WTC11 (cell line): ENCODE measurements around the gene CCSER1. TPM values are rescaled to one million over a fixed set of nuclear protein-coding genes. Genes with fewer than 3 reads are reported as not detected.
"Not testable (repeated sequence)": the region's sequence is repeated elsewhere in the genome, so short reads cannot be mapped to it uniquely, and the experiment has no call there.

ENCODE experiments used
- ATAC-seq: fragments of 200-7000 bp; cut with Tn5 transposase; 2 replicates; pipeline ENCODE4 v1.10.0; 2021; ENCODE audit warnings: mild to moderate bottlenecking, moderate library complexity
- CTCF ChIA-PET: fragments of 300-600 bp; sonication (Branson Sonifier 250); formaldehyde crosslinking; loops from one replicate; lab custom pipeline; 2021; ENCODE audit warnings: antibody characterized with exemption; lab: Charles Lee
- POLR2A ChIA-PET: fragments of 350-600 bp; sonication (Branson Sonifier 250); formaldehyde crosslinking; loops from one replicate; lab custom pipeline; 2021; ENCODE audit warnings: antibody characterized with exemption; lab: Charles Lee
- DNase-seq: peaks from one replicate; pipeline ENCODE4 v3.0.0; 2021; ENCODE audit warnings: low spot score
- H3K27ac Mint-ChIP-seq: 2 replicates; pipeline ENCODE4 v1.8.0; 2021; ENCODE audit warnings: mixed read lengths
- H3K27me3 Mint-ChIP-seq: 2 replicates; pipeline ENCODE4 v1.8.0; 2021; ENCODE audit warnings: low read depth, mild to moderate bottlenecking, moderate library complexity, mixed read lengths
- H3K36me3 Mint-ChIP-seq: 2 replicates; pipeline ENCODE4 v1.8.0; 2021; ENCODE audit warnings: mixed read lengths
- H3K4me1 Mint-ChIP-seq: 2 replicates; pipeline ENCODE4 v1.8.0; 2022; ENCODE audit warnings: mixed read lengths
- H3K4me3 Mint-ChIP-seq: 2 replicates; pipeline ENCODE4 v1.8.0; 2021; ENCODE audit warnings: mild to moderate bottlenecking, moderate library complexity, mixed read lengths
- H3K9me3 Mint-ChIP-seq: 2 replicates; pipeline ENCODE4 v1.8.0; 2021; ENCODE audit warnings: mixed read lengths
- E2F1 ChIP-seq: sonication (generic); formaldehyde crosslinking; IDR thresholded peaks from 2 replicates; pipeline ENCODE4 v1.8.0; 2022; ENCODE audit warnings: mild to moderate bottlenecking, missing genetic modification reagents
- EMX1 ChIP-seq: fragments of 250-450 bp; sonication (Bioruptor Pico); IDR thresholded peaks from 2 replicates; pipeline ENCODE4 v1.8.0; 2021; ENCODE audit warnings: mild to moderate bottlenecking
- ESRRA ChIP-seq: sonication (generic); formaldehyde crosslinking; IDR thresholded peaks from 2 replicates; pipeline ENCODE4 v1.8.1; 2022; ENCODE audit warnings: mild to moderate bottlenecking, missing genetic modification reagents, borderline replicate concordance
- FOXJ3 ChIP-seq: sonication (generic); formaldehyde crosslinking; IDR thresholded peaks from 2 replicates; pipeline ENCODE4 v1.9.0; 2021; ENCODE audit warnings: missing genetic modification reagents, mild to moderate bottlenecking, borderline replicate concordance
- FOXK1 ChIP-seq: sonication (generic); formaldehyde crosslinking; IDR thresholded peaks from 2 replicates; pipeline ENCODE4 v1.8.0; 2022; ENCODE audit warnings: mild to moderate bottlenecking, moderate library complexity, missing genetic modification reagents
- GABPB1 ChIP-seq: sonication (generic); formaldehyde crosslinking; IDR thresholded peaks from 2 replicates; pipeline ENCODE4 v1.8.1; 2023; ENCODE audit warnings: mild to moderate bottlenecking, missing genetic modification reagents
- JAZF1 ChIP-seq: fragments of 250-450 bp; sonication (Bioruptor Pico); IDR thresholded peaks from 2 replicates; pipeline ENCODE4 v1.9.0; 2021; ENCODE audit warnings: moderate library complexity, mild to moderate bottlenecking, inconsistent platforms
- KAT7 ChIP-seq: sonication (generic); formaldehyde crosslinking; IDR thresholded peaks from 2 replicates; pipeline ENCODE4 v1.8.1; 2023; ENCODE audit warnings: missing genetic modification reagents, mild to moderate bottlenecking, borderline replicate concordance
- NFATC4 ChIP-seq: fragments of 250-450 bp; sonication (Bioruptor Pico); IDR thresholded peaks from 2 replicates; pipeline ENCODE4 v1.9.0; 2021; ENCODE audit warnings: mild to moderate bottlenecking
- NFYB ChIP-seq: sonication (generic); formaldehyde crosslinking; conservative IDR thresholded peaks from 2 replicates; pipeline ENCODE4 v1.8.0; 2022; ENCODE audit warnings: low read depth, missing genetic modification reagents
- PREB ChIP-seq: sonication (generic); formaldehyde crosslinking; IDR thresholded peaks from 2 replicates; pipeline ENCODE4 v1.8.1; 2022; ENCODE audit warnings: mild to moderate bottlenecking, missing genetic modification reagents, moderate library complexity, borderline replicate concordance
- PRRX2 ChIP-seq: fragments of 250-450 bp; sonication (Bioruptor Pico); IDR thresholded peaks from 2 replicates; pipeline ENCODE4 v1.8.0; 2021; ENCODE audit warnings: mild to moderate bottlenecking
- RELA ChIP-seq: sonication (generic); formaldehyde crosslinking; IDR thresholded peaks from 2 replicates; pipeline ENCODE4 v1.8.1; 2022; ENCODE audit warnings: missing genetic modification reagents, mild to moderate bottlenecking, borderline replicate concordance
- TCF7 ChIP-seq: sonication (generic); formaldehyde crosslinking; IDR thresholded peaks from 2 replicates; pipeline ENCODE4 v1.8.0; 2022; ENCODE audit warnings: mild to moderate bottlenecking, low read depth, missing genetic modification reagents, moderate library complexity
- ZBTB21 ChIP-seq: sonication (generic); formaldehyde crosslinking; IDR thresholded peaks from 2 replicates; pipeline ENCODE4 v1.8.1; 2023; ENCODE audit warnings: mild to moderate bottlenecking, missing genetic modification reagents, borderline replicate concordance
- ZBTB43 ChIP-seq: sonication (generic); formaldehyde crosslinking; IDR thresholded peaks from 2 replicates; pipeline ENCODE4 v1.8.1; 2023; ENCODE audit warnings: mild to moderate bottlenecking, missing genetic modification reagents
- ZNF219 ChIP-seq: sonication (generic); formaldehyde crosslinking; IDR thresholded peaks from 2 replicates; pipeline ENCODE4 v1.8.0; 2023; ENCODE audit warnings: missing genetic modification reagents, mild to moderate bottlenecking, borderline replicate concordance
- ZNF317 ChIP-seq: sonication (generic); formaldehyde crosslinking; IDR thresholded peaks from 2 replicates; pipeline ENCODE4 v1.8.1; 2023; ENCODE audit warnings: low read depth, mild to moderate bottlenecking, moderate library complexity, missing genetic modification reagents, borderline replicate concordance
- ZNF396 ChIP-seq: fragments of 250-450 bp; sonication (Bioruptor Pico); IDR thresholded peaks from 2 replicates; pipeline ENCODE4 v1.8.0; 2021; ENCODE audit warnings: mild to moderate bottlenecking, moderate library complexity, borderline replicate concordance
- ZNF423 ChIP-seq: fragments of 250-450 bp; sonication (Bioruptor Pico); IDR thresholded peaks from 2 replicates; pipeline ENCODE4 v2.1.2; 2022; ENCODE audit warnings: mild to moderate bottlenecking, moderate library complexity
- ZNF512 ChIP-seq: sonication (generic); formaldehyde crosslinking; IDR thresholded peaks from 2 replicates; pipeline ENCODE4 v1.8.1; 2022; ENCODE audit warnings: missing genetic modification reagents, borderline replicate concordance
- ZSCAN18 ChIP-seq: fragments of 250-450 bp; sonication (Bioruptor Pico); IDR thresholded peaks from 2 replicates; pipeline ENCODE4 v2.1.2; 2022; ENCODE audit warnings: mild to moderate bottlenecking, moderate library complexity
- total RNA-seq: library from RNA; stranded (reverse); gene quantifications from 3 replicates; pipeline ENCODE4 v1.2.3, GENCODE V29; 2021
- TF ChIP-seq, protein P1 (sequence below): sonication (generic); formaldehyde crosslinking; IDR thresholded peaks from 2 replicates; pipeline ENCODE4 v1.8.1; 2023; ENCODE audit warnings: mild to moderate bottlenecking, missing genetic modification reagents, moderate library complexity

The CCSER1 gene
- total RNA-seq, 1 experiment from 2014 or later, result 0.87 TPM

- TF ChIP-seq ZSCAN18, result no peak
- TF ChIP-seq JAZF1 (CRISPR knock-in tag), result no peak
- no peak for TF ChIP-seq GABPB1 (CRISPR knock-in tag)
- TF ChIP-seq ZBTB21 (CRISPR knock-in tag), result no peak
These were observed 172.2 kb downstream of the CCSER1 start (continued) for GRCh38 chr4:90299373-90299772.

GRCh38 chr4:90306810-90307209 lies 179.6 kb downstream of the CCSER1 start:
- H3K27ac Mint-ChIP-seq, result no peak overlapping the region
- ChIA-PET CTCF (no interaction called here), POLR2A (no interaction called here)
- no peak for DNase-seq
- no peak for TF ChIP-seq ZNF396 (CRISPR knock-in tag)
- no peak for TF ChIP-seq NFYB (CRISPR knock-in tag)
- TF ChIP-seq ZNF512 (CRISPR knock-in tag), result no peak
- TF ChIP-seq TCF7 (CRISPR knock-in tag), result no peak
- TF ChIP-seq RELA (CRISPR knock-in tag), result no peak
- no peak for TF ChIP-seq ZNF317 (CRISPR knock-in tag)
- TF ChIP-seq PREB (CRISPR knock-in tag), result no peak
- no peak for TF ChIP-seq PRRX2 (CRISPR knock-in tag)
- TF ChIP-seq ZNF219 (CRISPR knock-in tag), result no peak
- TF ChIP-seq, all 79 proteins: peak for 0
- Mint-ChIP-seq H3K9me3 (peaks cover 8% of the 10 kb centered on the region), H3K27me3 (no peaks in the 10 kb centered on the region), H3K36me3 (no peaks in the 10 kb centered on the region), H3K4me3 (no peak overlapping the region), H3K4me1 (no peaks in the 10 kb centered on the region)
- no peak for ATAC-seq

GRCh38 chr4:90317140-90317539 lies 189.9 kb downstream of the CCSER1 start:
- H3K9me3 Mint-ChIP-seq, DNase-seq, H3K4me1 Mint-ChIP-seq, ATAC-seq, H3K4me3 Mint-ChIP-seq, H3K27me3 Mint-ChIP-seq, H3K36me3 Mint-ChIP-seq, POLR2A ChIA-PET, CTCF ChIA-PET, H3K27ac Mint-ChIP-seq: not testable (repeated sequence)

DNA sequence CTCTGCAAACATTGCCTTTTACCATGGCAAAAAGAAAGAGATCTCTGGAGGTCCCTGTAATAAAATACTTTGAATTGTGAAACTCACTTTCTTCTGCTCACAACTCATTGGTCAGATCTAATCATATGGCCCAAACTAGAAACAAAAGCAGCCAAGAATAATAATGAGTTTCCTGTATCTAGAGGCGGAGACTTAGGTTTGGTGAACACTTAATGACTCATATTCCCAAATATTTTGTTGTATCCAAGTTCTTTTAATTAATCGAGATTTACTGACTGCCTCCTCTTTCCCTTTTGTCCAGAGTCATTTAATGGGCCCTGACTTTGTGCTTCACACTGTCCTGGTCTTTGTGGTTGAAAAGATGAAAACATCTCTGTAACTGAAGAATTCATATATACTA lies 190.6 kb downstream of the CCSER1 start:
- ChIA-PET CTCF (no interaction called here), POLR2A (no interaction called here)
- Mint-ChIP-seq H3K36me3 (no peaks in the 10 kb centered on the region), H3K4me1 (no peaks in the 10 kb centered on the region), H3K27me3 (peaks cover 4% of the 10 kb centered on the region; the same call in 1 of the 2 replicates), H3K9me3 (no peaks in the 10 kb centered on the region), H3K4me3 (no peak overlapping the region), H3K27ac (no peak overlapping the region)
- ATAC-seq (no peak), DNase-seq (no peak)
- no peak for TF ChIP-seq NFATC4
- TF ChIP-seq FOXJ3 (CRISPR knock-in tag), result no peak
- TF ChIP-seq ESRRA (CRISPR knock-in tag), result no peak
- TF ChIP-seq FOXK1 (CRISPR knock-in tag), result no peak
- no peak for TF ChIP-seq ZBTB43
- no peak for TF ChIP-seq NFYB (CRISPR knock-in tag)
- TF ChIP-seq, protein P1, sequence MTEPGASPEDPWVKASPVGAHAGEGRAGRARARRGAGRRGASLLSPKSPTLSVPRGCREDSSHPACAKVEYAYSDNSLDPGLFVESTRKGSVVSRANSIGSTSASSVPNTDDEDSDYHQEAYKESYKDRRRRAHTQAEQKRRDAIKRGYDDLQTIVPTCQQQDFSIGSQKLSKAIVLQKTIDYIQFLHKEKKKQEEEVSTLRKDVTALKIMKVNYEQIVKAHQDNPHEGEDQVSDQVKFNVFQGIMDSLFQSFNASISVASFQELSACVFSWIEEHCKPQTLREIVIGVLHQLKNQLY, result no peak
- TF ChIP-seq TCF7 (CRISPR knock-in tag), result no peak
- TF ChIP-seq KAT7, result no peak
- TF ChIP-seq EMX1 (CRISPR knock-in tag), result no peak
- no peak for TF ChIP-seq ZNF423
- no peak for TF ChIP-seq ZBTB21 (CRISPR knock-in tag)
- TF ChIP-seq GABPB1 (CRISPR knock-in tag), result no peak
- TF ChIP-seq ZNF396 (CRISPR knock-in tag), result no peak
- TF ChIP-seq E2F1 (CRISPR knock-in tag), result no peak
